ENCODE measurements around the gene GTPBP10.
A peak's percentile ranks its signal among the peaks of the same experiment; 100 is the strongest.
"Not testable (repeated sequence)": the region's sequence is repeated elsewhere in the genome, so short reads cannot be mapped to it uniquely, and the experiment has no call there.

The GTPBP10 gene, protein sequence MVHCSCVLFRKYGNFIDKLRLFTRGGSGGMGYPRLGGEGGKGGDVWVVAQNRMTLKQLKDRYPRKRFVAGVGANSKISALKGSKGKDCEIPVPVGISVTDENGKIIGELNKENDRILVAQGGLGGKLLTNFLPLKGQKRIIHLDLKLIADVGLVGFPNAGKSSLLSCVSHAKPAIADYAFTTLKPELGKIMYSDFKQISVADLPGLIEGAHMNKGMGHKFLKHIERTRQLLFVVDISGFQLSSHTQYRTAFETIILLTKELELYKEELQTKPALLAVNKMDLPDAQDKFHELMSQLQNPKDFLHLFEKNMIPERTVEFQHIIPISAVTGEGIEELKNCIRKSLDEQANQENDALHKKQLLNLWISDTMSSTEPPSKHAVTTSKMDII

DNA sequence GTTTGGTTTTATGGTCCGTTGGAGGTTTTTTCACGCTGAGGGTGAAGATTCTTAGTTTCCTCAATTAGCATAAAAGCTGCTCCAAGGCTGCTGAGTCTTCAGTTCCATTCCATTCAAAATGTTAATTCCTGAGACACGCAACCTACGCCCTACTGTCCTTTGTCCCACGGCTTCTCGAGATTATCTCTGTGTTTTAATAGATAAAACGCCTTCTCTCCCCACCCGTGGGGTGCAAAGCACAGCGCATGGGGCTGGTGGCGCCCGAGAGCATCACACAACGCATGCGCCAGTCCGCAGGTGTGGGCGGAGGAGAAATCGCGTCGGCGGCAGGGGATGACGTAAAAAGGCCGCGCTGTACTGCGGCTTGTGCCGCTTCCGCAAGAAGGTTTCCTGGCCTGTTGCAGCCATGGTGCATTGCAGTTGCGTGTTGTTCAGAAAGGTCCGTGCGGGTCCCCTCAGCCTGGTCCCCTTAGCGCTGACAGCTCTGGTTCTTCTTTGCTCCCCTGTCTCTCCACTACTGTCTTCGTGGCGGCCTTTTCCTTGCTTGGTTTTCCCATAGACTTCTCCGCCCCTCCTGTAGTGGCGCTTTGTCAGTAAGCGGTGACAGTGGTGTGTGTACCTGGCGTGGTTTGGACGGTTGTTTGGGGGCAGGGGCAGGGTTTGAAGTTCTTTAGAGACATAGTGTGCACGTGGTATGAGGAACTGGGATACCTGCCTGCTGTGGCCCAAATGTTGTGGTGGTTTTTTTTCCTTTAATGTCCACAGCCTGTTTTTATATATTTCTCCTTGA, at the start of gene GTPBP10:
TSS of gene GTPBP10 (plus strand) at position 381 of the 790 bp plus-strand sequence. CDS start at position 407, 26 bp downstream.
- DNase-seq (ENCODE audit: low read depth): peak; percentile 59

DNA sequence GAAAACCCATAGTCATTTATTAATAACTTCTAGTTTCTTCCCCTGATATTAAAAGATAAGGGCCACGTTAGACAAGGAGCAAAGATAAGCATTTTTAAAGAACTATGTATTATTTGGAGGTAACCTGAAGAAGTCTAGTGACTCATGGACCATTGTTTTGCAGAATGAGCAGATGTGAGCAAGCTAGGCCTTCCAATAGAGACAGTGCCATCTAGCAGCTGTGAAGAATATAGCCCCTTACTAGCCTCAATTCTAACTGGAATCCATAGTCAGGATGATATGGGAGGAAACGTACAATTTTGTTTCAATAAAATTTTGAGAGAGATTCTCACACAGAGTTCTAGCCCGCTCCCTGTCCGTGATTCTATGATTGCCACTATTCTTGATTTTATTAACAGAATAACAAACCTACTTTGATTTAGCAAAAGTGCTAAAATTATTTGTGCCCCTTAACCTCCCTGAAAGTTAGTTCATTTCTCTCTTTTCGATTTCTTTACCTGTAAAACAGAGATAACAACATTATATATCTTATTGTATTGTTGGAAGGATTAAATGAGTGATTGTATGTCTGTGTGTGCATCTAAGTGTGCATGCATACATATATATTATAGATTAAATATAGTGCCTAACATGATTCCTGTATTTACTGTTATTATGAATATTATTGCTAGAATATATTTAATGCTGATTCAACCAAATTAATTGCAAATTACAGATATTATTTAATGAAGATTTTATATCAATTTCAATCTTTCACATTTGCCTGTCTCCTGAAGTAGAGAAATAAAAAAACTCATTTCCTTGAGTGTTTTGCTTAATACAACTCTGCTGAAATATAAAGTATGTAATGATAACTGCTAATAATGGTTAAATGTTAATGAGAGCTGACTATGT, 48.1 kb upstream of the GTPBP10 start:
- peak; percentile 25 for DNase-seq (ENCODE audit: low read depth)

DNA sequence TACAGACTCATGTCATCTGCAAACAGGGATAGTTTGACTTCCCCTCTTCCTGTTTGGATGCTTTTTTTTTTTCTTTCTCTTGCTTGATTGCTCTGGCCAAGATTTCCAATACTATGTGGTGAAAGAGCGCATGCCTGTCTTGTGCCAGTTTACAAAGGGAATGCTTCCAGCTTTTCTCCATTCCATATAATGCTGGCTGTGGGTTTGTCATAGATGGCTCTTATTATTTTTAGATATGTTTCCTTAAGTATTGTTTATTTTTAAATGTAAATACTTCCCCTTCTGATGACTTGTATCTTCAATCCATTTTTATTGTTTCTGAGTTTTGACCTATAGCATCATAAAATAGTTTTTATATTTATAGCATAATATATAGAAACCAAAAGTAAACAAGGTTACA, 43.3 kb upstream of the GTPBP10 start:
- no peak for DNase-seq (ENCODE audit: low read depth)

DNA sequence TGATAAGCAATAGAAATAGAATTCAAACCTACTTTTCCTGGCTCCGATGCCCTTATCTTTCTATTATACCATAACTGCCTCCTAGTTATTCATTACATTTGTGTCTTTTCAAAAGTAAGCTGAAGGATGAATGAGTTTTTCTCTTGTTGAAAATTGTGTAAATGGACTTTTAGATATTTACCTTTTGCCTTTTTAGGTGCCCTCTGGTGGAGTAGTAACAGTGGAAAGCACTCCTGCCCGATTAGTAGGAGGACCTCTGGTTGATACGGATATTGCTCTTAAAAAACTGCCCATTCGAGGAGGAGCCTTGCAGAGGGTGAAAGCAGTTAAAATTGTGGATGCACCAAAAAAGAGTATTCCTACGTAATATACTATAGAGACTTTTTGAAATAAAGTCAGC, 36.6 kb upstream of the GTPBP10 start:
- DNase-seq (ENCODE audit: low read depth): no peak

DNA sequence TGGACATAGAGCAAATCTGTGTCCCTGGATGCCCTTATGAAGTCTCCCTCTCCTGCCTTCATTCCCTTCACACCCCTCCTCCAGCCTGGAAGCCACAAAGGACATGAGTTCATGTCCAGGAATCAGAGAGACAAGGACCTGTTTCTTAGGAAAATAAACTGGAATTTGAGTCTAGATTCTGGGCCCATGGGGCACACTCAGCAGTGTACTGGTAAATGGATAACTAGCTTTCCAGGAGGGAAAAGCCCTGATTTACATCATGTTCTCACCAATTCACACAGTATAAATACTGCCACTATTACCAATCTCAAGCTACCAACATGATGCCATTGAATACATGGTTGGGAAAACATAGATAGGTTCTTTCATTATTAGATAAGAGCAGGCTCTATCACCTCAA, 35.3 kb upstream of the GTPBP10 start:
- no peak for DNase-seq (ENCODE audit: low read depth)

DNA sequence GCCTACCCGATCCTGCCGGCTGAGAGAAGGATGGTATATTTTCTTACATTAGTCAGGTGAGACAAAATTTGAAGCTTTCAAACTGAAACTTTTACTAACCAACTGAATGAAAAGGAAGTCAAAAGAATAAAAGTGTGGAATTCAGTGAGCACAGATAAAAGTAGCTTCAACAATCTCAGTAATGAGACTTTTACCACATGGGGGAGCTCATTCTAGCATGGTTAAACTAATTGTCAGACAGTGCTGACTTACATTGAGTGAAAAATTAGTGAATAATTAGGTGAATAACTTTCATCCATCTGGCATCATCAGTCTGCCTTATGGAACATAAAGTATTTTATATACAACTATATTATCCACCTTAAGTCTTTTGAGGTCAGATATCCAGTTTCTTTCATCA, 33.8 kb upstream of the GTPBP10 start:
- DNase-seq (ENCODE audit: low read depth): no peak

DNA sequence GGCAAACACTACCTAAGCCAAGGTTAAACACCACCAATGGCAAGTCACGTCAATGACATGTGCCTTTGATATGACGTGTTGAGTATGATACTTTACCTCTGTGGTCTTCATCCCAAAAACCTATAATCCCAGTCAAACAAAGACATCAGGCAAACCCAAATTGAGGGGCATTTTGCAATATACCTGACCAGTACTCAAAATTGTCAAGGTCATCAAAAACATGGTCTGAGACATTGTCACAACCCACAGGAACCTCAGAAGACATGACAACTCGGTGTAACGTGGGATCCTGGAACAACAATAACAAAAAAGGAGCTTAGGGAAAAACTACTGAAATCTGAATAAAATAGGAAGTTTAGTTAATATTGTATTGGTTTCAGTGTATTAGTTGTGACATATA, 32.6 kb upstream of the GTPBP10 start:
- no peak for DNase-seq (ENCODE audit: low read depth)

DNA sequence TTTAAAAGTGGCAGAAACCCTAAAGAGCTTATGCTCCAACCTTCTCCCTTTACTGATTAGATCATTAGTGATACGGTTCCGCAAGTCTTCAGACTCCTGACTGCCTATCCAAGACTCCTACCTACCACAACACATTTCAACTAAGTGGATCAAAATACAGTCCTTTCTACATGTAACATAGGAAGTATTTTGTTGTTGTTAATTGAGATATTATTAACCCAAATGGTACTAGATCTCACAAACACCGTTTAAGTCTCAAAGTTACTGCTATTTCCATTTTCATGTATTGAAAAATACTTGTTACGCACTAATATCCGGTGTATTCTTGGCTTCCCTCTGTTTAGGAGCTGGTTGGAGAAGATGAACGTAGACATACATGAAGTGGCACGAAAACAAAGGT, 26.5 kb upstream of the GTPBP10 start:
- no peak for DNase-seq (ENCODE audit: low read depth)

DNA sequence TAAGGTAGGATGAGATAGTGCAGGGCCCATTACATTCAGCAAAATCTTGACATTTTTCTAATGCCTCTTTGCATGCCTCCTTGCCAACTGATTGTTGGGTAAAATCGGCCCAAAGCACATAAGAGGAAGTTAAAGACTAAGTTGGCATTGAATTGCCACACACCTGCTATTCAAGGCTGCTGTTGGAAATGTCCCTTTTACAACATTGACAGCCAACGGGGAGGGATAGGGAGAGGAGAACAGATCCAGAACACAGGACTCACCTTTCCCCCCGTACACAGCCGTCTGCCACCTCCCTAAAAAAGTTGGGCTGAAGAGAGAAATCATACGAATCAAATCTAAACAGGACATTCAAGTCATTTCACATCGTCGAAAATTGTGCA, 26.1 kb upstream of the GTPBP10 start:
- no peak for DNase-seq (ENCODE audit: low read depth)

DNA sequence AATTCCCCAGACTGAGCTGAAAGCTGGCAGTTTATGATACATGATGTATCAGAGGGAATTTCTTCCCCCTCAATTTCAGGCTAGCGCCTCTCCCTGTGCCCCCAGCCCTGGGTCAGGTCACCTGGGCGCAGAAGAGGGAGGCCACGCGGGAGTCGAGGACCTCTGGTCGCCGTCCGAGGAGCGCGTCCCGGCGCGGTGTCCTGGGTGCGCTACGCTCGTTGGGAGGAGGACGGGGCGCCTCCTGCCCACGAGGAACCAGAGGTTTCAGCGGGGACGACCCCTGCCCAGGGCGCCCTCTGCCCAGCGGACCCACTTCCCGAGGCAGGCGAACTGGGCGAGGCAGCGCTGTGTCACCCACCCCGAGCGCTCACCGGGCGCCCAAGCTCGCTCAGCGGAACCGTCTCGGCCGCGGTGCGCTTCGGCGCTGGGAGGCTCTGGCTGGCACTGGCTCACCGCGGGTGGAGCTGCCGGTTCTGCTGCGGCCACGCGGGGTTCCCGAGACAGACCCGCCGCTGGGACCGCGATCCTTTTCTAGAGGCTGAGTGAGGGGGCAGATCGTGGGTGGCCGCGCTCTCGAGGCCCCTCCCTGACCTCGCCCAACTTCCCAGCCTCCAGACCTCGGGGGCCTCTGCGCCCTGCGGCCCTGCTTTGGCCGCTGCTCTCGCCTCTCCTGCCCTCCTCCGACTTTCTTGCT, 25.6 kb upstream of the GTPBP10 start, which contains the start of gene FAM237B:
TSS of gene FAM237B (minus strand) at position 504 of the 694 bp plus-strand sequence. CDS start 1,556 bp downstream, outside the sequence.
- DNase-seq (ENCODE audit: low read depth): no peak

DNA sequence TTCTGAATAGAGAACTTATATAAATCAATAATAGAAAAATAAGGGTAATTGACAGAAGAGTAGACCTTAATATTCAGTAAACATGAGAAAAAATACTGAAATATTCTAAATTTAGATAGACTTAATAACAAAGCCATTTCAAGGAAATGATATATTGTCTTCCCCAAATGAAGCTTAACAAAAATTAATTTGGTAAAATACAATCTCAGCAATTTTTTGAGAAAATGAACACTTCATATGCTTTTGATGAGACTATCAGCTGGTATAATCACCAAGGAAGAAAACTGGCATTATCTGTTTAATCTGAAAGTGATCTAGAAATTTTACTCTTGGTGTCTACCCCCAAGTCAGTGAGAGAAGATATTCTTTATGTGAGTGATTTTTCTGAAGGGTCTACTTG, 23.7 kb upstream of the GTPBP10 start:
- DNase-seq (ENCODE audit: low read depth): no peak

DNA sequence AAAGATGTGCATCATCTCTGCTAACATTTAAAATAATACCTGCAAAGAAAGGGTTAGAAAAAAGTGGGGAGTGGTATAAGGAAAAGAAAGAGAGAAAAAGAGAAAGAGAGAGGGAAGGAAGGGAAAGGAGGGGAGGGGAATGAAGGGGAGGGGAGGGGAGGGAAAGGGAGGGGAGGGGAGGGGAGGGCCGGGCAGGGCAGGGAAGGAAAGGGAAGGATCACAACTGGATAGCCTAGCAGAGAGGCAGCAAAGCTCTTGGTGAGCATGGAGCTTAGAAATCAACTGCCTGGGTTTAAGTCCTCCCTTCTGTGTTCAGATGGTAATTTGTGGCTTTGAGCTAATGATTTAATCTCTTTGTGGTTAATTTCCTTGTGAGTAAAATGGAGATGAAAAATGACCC, 20.0 kb upstream of the GTPBP10 start:
- DNase-seq (ENCODE audit: low read depth): no peak

DNA sequence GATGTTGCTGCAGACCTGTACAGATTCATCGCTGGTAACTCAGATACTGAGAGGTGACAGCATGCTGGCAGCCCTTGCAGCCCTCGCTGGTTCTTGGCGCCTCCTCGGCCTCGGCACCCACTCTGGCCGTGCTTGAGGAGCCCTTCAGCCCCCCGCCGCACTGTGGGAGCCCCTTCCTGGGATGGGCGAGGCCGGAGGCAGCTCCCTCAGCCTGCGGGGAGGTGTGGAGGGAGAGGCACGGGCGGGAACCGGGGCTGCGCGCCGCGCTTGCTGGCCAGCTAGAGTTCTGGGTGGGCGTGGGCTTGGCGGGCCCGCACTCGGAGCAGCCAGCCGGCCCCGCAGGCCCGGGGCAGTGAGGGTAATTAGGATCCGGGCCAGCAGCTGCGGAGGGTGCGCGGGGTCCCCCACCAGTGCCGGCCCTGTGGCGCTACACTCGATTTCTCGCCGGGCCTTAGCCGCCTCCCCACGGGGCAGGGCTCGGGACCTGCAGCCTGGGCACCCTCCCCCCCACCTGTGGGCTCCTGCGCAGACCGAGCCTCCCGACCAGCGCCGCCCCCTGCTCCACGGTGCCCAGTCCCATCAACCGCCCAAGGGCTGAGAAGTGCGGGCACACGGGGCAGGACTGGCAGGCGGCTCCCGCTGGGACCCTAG, 12.2 kb upstream of the GTPBP10 start:
- no peak for DNase-seq (ENCODE audit: low read depth)

DNA sequence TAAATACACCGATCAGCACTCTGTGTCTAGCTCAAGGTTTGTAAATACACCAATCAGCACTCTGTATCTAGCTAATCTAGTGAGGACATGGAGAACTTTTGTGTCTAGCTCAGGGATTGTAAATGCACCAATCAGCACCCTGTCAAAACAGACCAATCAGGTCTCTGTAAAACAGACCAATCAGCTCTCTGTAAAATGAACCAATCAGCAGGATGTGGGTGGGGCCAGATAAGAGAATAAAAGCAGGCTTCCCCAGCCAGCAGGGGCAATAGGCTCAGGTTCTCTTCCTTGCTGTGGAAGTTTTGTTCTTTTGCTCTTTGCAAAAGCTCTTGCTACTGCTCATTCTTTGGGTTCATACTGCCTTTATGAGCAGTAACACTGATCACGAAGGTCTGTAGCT, 11.6 kb upstream of the GTPBP10 start:
- not testable (repeated sequence) for DNase-seq (ENCODE audit: low read depth)

DNA sequence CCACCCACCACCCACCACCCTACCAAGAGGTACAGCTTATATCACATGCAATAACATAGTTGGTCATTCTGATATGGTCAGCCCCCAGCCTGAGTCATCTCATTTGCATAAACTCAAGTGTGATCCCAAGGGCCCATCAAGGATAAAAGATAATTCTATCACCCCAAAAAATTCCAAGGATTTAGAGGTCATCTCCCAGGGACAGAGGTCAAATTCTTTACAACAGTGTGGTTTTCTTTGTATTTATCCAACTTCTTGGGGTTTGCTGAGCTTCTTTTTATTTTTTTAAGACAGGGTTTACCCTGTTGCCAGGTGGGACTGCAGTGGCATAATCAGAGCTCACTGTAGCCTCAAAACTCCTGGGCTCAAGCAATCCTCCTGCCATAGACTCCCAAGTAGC, 9.4 kb upstream of the GTPBP10 start:
- DNase-seq (ENCODE audit: low read depth): no peak

DNA sequence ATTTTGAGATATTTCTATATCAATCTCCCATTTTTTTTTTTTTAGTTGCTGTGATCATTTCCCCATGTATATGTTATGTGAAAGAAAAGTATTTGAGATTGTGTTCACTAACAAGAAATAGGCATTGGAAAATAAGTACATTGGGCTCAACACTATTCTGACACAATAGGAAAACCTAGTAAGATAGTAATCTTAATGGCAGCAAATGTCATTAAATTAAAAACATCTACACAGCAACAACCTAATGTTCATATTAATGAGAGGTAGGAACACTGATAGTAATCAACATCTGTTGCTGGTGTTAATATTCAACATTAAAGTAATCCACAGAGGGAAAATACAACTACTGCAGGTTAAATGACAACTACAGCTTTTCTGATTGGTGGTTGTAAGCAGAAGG, 1.5 kb upstream of the GTPBP10 start:
- no peak for DNase-seq (ENCODE audit: low read depth)

DNA sequence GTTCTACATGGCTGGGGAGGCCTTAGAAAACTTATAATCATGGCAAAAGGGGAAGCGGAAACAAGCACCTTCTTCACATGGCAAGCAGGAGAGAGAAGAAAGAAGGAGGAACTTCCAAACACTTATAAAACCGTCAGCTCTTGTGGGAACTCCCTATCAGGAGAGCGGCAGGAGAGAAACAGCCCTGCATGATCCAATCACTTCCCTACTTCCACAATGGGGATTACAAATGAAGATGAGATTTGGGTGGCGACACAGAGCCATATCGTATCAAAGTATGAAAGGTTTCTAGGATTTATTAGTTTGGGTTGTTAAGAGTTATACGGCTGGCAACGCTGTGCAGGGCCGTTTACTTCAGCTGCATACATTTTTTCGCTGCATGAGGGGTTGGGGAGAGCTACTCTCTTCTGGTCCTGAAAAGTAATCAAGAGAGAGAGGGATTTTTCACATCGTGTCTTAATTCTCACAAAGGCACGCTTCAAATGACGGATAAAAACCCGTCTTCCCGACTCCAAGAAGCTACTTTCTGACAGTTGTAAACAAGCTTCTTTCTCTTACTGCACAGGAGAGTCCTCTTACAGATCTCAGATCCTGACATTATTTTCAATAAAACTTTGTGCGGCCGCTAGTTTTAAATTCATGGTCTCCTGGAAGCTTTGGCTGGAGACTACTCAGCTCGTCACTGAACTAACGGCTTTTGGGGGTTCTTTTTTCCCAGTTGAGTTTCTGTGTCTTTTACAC, 751 bp upstream of the GTPBP10 start:
- DNase-seq (ENCODE audit: low read depth): peak; percentile 21

DNA sequence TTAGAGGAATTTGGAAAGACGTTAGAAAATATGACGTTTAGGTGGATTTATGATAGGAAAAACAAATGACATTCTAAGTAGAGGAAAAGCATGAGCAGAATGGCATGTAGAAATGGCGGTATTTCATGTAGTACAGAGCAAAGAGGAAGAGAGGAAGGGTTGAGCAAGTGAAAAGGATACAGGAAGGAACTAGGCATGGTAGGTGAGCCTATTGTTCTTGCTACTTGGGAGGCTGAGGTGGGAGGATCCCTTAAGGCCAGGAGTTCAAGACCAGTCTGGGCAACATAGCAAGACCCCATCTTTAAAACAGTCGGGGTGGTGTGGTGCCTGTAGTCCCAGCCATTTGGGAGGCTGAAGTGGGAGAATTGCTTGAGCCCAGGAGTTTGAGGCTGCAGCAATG, 1.2 kb downstream of the GTPBP10 start:
- DNase-seq (ENCODE audit: low read depth): no peak

DNA sequence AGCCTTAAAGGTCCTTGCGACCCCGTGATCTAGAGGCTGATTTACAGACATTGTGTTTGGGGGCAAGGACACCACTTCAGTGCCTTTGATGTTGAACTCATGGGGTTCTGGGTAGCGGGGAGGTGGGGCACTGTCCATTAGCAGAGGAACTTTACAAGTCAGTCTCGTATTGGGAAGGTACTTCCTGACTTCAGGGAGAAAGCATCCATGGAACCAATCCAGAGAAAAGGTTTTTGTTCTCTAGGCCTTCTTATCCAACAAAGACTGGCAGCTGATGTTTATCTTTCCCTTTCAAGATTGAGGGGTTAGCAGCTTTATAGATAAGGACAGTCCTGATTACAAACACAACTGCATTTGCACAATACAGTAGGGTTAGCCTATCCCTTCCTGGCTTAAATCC, 2.8 kb downstream of the GTPBP10 start:
- no peak for DNase-seq (ENCODE audit: low read depth)

DNA sequence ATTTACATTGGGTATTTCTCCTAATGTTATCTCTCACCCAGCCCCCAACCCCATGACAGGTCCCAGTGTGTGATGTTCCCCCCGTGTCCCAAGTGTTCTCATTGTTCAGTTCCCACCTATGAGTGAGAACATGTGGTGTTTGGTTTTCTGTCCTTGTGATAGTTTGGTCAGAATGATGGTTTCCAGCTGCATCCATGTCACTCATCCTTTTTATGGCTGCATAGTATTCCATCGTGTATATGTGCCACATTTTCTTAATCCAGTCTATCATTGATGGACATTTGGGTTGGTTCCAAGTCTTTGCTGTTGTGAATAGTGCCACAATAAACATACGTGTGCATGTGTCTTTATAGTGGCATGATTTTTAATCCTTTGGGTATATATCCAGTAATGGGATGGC, 3.5 kb downstream of the GTPBP10 start:
- not testable (repeated sequence) for DNase-seq (ENCODE audit: low read depth)
